OCI-LY1 (cell line): Measurements from ENCODE around the gene EXD3.

Experiments
- H2AFZ ChIP-seq: fragments of 200-600 bp; sonication (generic), shearing (Covaris generic); 2 replicates; pipeline ENCODE4 v1.6.0; 2014; ENCODE audit warnings: antibody characterized with exemption, mild to moderate bottlenecking, low read length
- H3F3A ChIP-seq: fragments of 200-600 bp; sonication (generic), shearing (Covaris generic); 2 replicates; pipeline ENCODE4 v1.6.0; 2014; ENCODE audit warnings: mild to moderate bottlenecking, antibody characterized with exemption, low read length, moderate library complexity; ENCODE audit not compliant: insufficient read depth
- H3K27ac ChIP-seq: fragments of 200-600 bp; sonication (generic); 2 replicates; pipeline ENCODE4 v1.5.1; 2014; ENCODE audit warnings: low read length, mixed run types, mild to moderate bottlenecking, low read depth; ENCODE audit not compliant: poor library complexity, severe bottlenecking
- H3K27me3 ChIP-seq: fragments of 200-600 bp; sonication (generic); 2 replicates; pipeline ENCODE4 v1.6.0; 2014; ENCODE audit warnings: antibody characterized with exemption, mild to moderate bottlenecking, low read length, moderate library complexity; ENCODE audit not compliant: insufficient read depth
- H3K36me3 ChIP-seq: fragments of 200-600 bp; sonication (generic); 2 replicates; pipeline ENCODE4 v1.6.1; 2014; ENCODE audit warnings: mild to moderate bottlenecking, antibody characterized with exemption, low read length, moderate library complexity, mixed read lengths; ENCODE audit not compliant: insufficient read depth
- H3K4me1 ChIP-seq: fragments of 200-600 bp; sonication (generic); 2 replicates; pipeline ENCODE4 v1.5.1; 2014; ENCODE audit warnings: mild to moderate bottlenecking, low read length, moderate library complexity; ENCODE audit not compliant: insufficient read depth, severe bottlenecking
- H3K4me2 ChIP-seq: fragments of 200-600 bp; sonication (generic), shearing (Covaris generic); 2 replicates; pipeline ENCODE4 v1.6.1; 2014; ENCODE audit warnings: low read length
- H3K4me3 ChIP-seq: fragments of 200-600 bp; sonication (generic); 2 replicates; pipeline ENCODE4 v1.5.1; 2014; ENCODE audit warnings: low read length, low read depth, mild to moderate bottlenecking, mixed read lengths; ENCODE audit not compliant: poor library complexity, severe bottlenecking
- H3K79me2 ChIP-seq: fragments of 200-600 bp; shearing (Covaris generic); 2 replicates; pipeline ENCODE4 v1.6.1; 2016; ENCODE audit warnings: mixed run types, low read length, mixed read lengths; ENCODE audit not compliant: insufficient read depth
- H3K9ac ChIP-seq: fragments of 200-600 bp; sonication (generic), shearing (Covaris generic); 2 replicates; pipeline ENCODE4 v1.6.1; 2014; ENCODE audit warnings: mild to moderate bottlenecking, low read length, mixed read lengths
- H3K9me2 ChIP-seq: fragments of 200-600 bp; sonication (generic), shearing (Covaris generic); 2 replicates; pipeline ENCODE4 v1.6.1; 2014; ENCODE audit warnings: low read depth, mild to moderate bottlenecking, low read length, mixed read lengths
- H3K9me3 ChIP-seq: fragments of 200-600 bp; shearing (Covaris generic); 2 replicates; pipeline ENCODE4 v1.6.1; 2014; ENCODE audit warnings: low read length, mixed read lengths
- H4K20me1 ChIP-seq: fragments of 200-600 bp; sonication (generic), shearing (Covaris generic); 2 replicates; pipeline ENCODE4 v1.6.0; 2016; ENCODE audit warnings: mild to moderate bottlenecking, low read length; ENCODE audit not compliant: insufficient read depth
- CTCF ChIP-seq: fragments of 200-600 bp; sonication (generic), shearing (Covaris generic); IDR thresholded peaks from 2 replicates; pipeline ENCODE4 v1.5.1; 2017; ENCODE audit warnings: mild to moderate bottlenecking, antibody characterized with exemption, low read length, moderate library complexity, mixed read lengths
- EZH2 ChIP-seq: fragments of 200-600 bp; sonication (generic), shearing (Covaris generic); IDR thresholded peaks from 2 replicates; pipeline ENCODE4 v1.8.0; 2017; ENCODE audit warnings: borderline replicate concordance, mixed run types, mild to moderate bottlenecking, antibody characterized with exemption, low read length, moderate library complexity, mixed read lengths

EXD3 gene

GRCh38 chr9:137366445-137366810, 56.5 kb downstream of the EXD3 start:
- Histone ChIP-seq H3K36me3 (no peaks in the 10 kb centered on the region), H3F3A (no peaks in the 10 kb centered on the region), H2AFZ (no peak overlapping the region), H3K4me3 (no peak overlapping the region), H4K20me1 (no peaks in the 10 kb centered on the region), H3K27ac (no peak overlapping the region), H3K9me2 (no peaks in the 10 kb centered on the region), H3K27me3 (no peaks in the 10 kb centered on the region; the same call in 1 of the 2 replicates), H3K4me2 (no peak overlapping the region), H3K9ac (no peak overlapping the region), H3K4me1 (no peaks in the 10 kb centered on the region), H3K79me2 (no peaks in the 10 kb centered on the region), H3K9me3 (no peaks in the 10 kb centered on the region)
- TF ChIP-seq EZH2, result no peak
- no peak for TF ChIP-seq CTCF

GRCh38 chr9:137365552-137366444, 57.2 kb downstream of the EXD3 start:
- Histone ChIP-seq H3K36me3 (no peaks in the 10 kb centered on the region), H3K4me3 (no peak overlapping the region), H3K4me1 (no peaks in the 10 kb centered on the region), H2AFZ (no peak overlapping the region), H3K27me3 (no peaks in the 10 kb centered on the region; the same call in 1 of the 2 replicates), H3K9me3 (no peaks in the 10 kb centered on the region), H4K20me1 (no peaks in the 10 kb centered on the region), H3K9ac (no peak overlapping the region), H3F3A (no peaks in the 10 kb centered on the region), H3K27ac (no peak overlapping the region), H3K9me2 (no peaks in the 10 kb centered on the region), H3K79me2 (no peaks in the 10 kb centered on the region), H3K4me2 (no peak overlapping the region)
- no peak for TF ChIP-seq EZH2
- no peak for TF ChIP-seq CTCF

GRCh38 chr9:137365056-137365455, 57.9 kb downstream of the EXD3 start:
- Histone ChIP-seq H3K36me3 (no peaks in the 10 kb centered on the region), H4K20me1 (no peaks in the 10 kb centered on the region), H3K9me3 (no peaks in the 10 kb centered on the region), H3K27ac (no peak overlapping the region), H3K9ac (no peak overlapping the region), H3K4me3 (no peak overlapping the region), H3K27me3 (no peaks in the 10 kb centered on the region; the same call in 1 of the 2 replicates), H3K9me2 (no peaks in the 10 kb centered on the region), H3K4me2 (no peak overlapping the region), H3K79me2 (no peaks in the 10 kb centered on the region), H2AFZ (no peak overlapping the region), H3F3A (no peaks in the 10 kb centered on the region), H3K4me1 (no peaks in the 10 kb centered on the region)
- TF ChIP-seq EZH2, result no peak

- TF ChIP-seq EZH2, result no peak
- no peak for TF ChIP-seq CTCF
- Histone ChIP-seq H4K20me1 (no peaks in the 10 kb centered on the region), H3K4me2 (no peak overlapping the region), H3K79me2 (no peaks in the 10 kb centered on the region), H2AFZ (no peak overlapping the region), H3K9me3 (peaks cover 7% of the 10 kb centered on the region; the same call in 1 of the 2 replicates), H3K27ac (no peak overlapping the region), H3K9ac (no peak overlapping the region), H3K4me1 (no peaks in the 10 kb centered on the region), H3K9me2 (no peaks in the 10 kb centered on the region), H3K27me3 (no peaks in the 10 kb centered on the region), H3K4me3 (no peak overlapping the region), H3K36me3 (no peaks in the 10 kb centered on the region), H3F3A (no peaks in the 10 kb centered on the region)
These were observed 63.1 kb downstream of the EXD3 start for GRCh38 chr9:137359850-137360249.
